Testis (tissue), 3 donors: ENCODE results near the gene CACNA2D3. TPM values are rescaled to one million over a fixed set of nuclear protein-coding genes. Genes with fewer than 3 reads are reported as not detected.

Experiments used
- DNase-seq: peaks from one replicate; pipeline ENCODE4 v3.0.0-alpha.2; 2019
- H3K27ac ChIP-seq, 2 donors: fragments of 200-600 bp; sonication (generic); one replicate each; pipeline ENCODE4 v1.5.1; 2019
- H3K27me3 ChIP-seq: fragments of 200-600 bp; sonication (generic); one replicate; pipeline ENCODE4 v1.5.1; 2019
- H3K36me3 ChIP-seq: fragments of 200-600 bp; sonication (generic); one replicate; pipeline ENCODE4 v1.5.1; 2017; ENCODE audit warnings: low read depth; ENCODE audit errors: missing control alignments
- H3K4me1 ChIP-seq: fragments of 200-600 bp; sonication (generic); one replicate; pipeline ENCODE4 v1.5.1; 2019
- H3K4me3 ChIP-seq, 2 donors: fragments of 200-600 bp; sonication (generic); one replicate each; pipeline ENCODE4 v1.5.1; 2017 to 2019
- H3K9me3 ChIP-seq: fragments of 200-600 bp; sonication (generic); one replicate; pipeline ENCODE4 v1.5.1; 2017
- POLR2A ChIP-seq: fragments of 450-650 bp; IDR thresholded peaks from one replicate; pipeline ENCODE4 v1.6.1; 2017; ENCODE audit warnings: antibody characterized with exemption, mild to moderate bottlenecking, moderate library complexity
- WGBS, 2 donors: methylation state at CpG; one replicate each; pipeline ENCODE4 v1.1.5; 2018; 5-methylcytosine and 5-hydroxymethylcytosine counted together
- intact Hi-C: fragments of 100-400 bp; cut with DNase I; formaldehyde crosslinking; loops from one replicate; pipeline ENCODE4 v1.15.1; 2023; ENCODE audit warnings: low total_unique reads
- polyA plus RNA-seq: library from polyadenylated mRNA; stranded (reverse); fragments of 350-450 nt; fragmentation: Illumina TruSeq; extraction: RNeasy Lipid Tissue Mini Kit (QIAGEN cat#74804); gene quantifications from one replicate; pipeline ENCODE4 v1.2.3, GENCODE V29; 2014; ENCODE audit warnings: low read depth, low replicate concordance; ENCODE audit not compliant: insufficient read depth
- total RNA-seq, 2 donors: library from RNA; depleted of rRNA; stranded (reverse); fragments of >200 nt; gene quantifications; one replicate each; pipeline ENCODE4 v1.2.3, GENCODE V29; 2016
- TF ChIP-seq, protein P1 (sequence below), 3 experiments: fragments of 450-650 bp in 2 of 3; fragments of 200-600 bp in 1 of 3; sonication (generic) in 1 of 3; IDR thresholded peaks; one replicate each; pipeline ENCODE4 v1.5.1; 2016 to 2019; ENCODE audit warnings: antibody characterized with exemption in 3 of 3, mild to moderate bottlenecking in 2 of 3, moderate library complexity in 1 of 3

CACNA2D3 gene
- total and polyA plus RNA-seq, 3 donors from 2014 or later: 10.1 to 16.5 (median 11.2) TPM

DNA sequence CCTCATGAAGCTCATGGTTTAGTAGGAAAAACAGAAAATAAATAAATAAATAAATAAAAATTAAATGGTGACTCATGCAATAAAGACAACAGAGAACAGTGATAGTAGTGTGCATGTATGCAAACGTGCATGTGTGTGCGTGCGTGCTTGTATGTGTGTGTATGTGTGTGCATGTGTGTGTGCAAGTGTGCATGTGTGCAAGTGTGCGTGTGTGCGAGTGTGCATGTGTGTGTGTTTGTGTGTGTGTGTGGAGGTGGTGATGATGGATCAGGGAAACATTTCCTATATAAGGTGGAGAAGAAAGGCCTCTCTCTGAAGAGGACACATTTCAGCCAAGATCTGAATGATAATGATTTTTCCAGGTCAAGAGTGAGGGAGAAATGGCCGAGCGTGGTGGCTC is 47.2 kb downstream of the CACNA2D3 start:
- H3K27ac ChIP-seq: no peak overlapping the region
- no peak for DNase-seq
- no peaks in the 10 kb centered on the region for H3K9me3 ChIP-seq
- H3K27me3 ChIP-seq: no peaks in the 10 kb centered on the region
- intact Hi-C loops: no loop called here
- no peak overlapping the region for H3K4me3 ChIP-seq
- 87 to 88% methylated on average over 7 of the region's 7 CpGs for WGBS, 2 donors
- no peaks in the 10 kb centered on the region for H3K4me1 ChIP-seq
- no peaks in the 10 kb centered on the region for H3K36me3 ChIP-seq
- no peak for TF ChIP-seq POLR2A
- TF ChIP-seq, protein P1, sequence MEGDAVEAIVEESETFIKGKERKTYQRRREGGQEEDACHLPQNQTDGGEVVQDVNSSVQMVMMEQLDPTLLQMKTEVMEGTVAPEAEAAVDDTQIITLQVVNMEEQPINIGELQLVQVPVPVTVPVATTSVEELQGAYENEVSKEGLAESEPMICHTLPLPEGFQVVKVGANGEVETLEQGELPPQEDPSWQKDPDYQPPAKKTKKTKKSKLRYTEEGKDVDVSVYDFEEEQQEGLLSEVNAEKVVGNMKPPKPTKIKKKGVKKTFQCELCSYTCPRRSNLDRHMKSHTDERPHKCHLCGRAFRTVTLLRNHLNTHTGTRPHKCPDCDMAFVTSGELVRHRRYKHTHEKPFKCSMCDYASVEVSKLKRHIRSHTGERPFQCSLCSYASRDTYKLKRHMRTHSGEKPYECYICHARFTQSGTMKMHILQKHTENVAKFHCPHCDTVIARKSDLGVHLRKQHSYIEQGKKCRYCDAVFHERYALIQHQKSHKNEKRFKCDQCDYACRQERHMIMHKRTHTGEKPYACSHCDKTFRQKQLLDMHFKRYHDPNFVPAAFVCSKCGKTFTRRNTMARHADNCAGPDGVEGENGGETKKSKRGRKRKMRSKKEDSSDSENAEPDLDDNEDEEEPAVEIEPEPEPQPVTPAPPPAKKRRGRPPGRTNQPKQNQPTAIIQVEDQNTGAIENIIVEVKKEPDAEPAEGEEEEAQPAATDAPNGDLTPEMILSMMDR (IDR thresholded peaks at IDR 0.05): no peak

DNA sequence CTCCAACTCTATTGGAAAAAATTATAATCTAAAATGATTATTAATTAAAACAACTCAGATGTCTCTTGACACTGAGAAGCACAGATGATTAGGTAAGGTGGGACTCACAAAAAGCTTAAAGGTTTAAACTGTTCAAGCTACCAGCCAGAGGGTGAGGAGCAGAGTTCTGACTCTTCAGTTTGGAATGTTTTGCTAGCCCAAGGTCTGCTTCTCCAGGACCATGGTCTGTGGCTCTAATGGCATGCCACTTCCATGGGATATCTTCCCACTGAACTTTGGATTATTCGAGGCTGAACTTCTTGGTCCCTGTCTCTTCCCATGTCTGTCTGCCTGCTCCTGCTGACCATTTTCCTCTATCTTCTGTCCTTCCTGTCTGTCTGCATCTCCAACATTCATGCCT is 49.2 kb downstream of the CACNA2D3 start:
- no peak for DNase-seq
- H3K27me3 ChIP-seq: no peaks in the 10 kb centered on the region
- intact Hi-C loops: no loop called here
- H3K36me3 ChIP-seq: no peaks in the 10 kb centered on the region
- no peak overlapping the region for H3K27ac ChIP-seq
- H3K4me1 ChIP-seq: no peaks in the 10 kb centered on the region
- H3K4me3 ChIP-seq: no peak overlapping the region
- TF ChIP-seq, protein P1 (IDR thresholded peaks at IDR 0.05): no peak
- no peak for TF ChIP-seq POLR2A
- H3K9me3 ChIP-seq: no peaks in the 10 kb centered on the region
- 80 to 95% methylated on average over 1 of the region's 1 CpG for WGBS, 2 donors

- H3K4me1 ChIP-seq: no peaks in the 10 kb centered on the region
- H3K4me3 ChIP-seq: no peak overlapping the region
- H3K36me3 ChIP-seq: no peaks in the 10 kb centered on the region
- intact Hi-C loops: no loop called here
- DNase-seq: no peak
- no peaks in the 10 kb centered on the region for H3K27me3 ChIP-seq
- 92% methylated on average over 10 of the region's 10 CpGs for WGBS, 2 donors
- no peaks in the 10 kb centered on the region for H3K9me3 ChIP-seq
- TF ChIP-seq POLR2A: no peak
- TF ChIP-seq, protein P1 (IDR thresholded peaks at IDR 0.05): no peak
- no peak overlapping the region for H3K27ac ChIP-seq
Measured at GRCh38 chr3:54171951-54172350, 49.6 kb downstream of the CACNA2D3 start.

- no peaks in the 10 kb centered on the region for H3K9me3 ChIP-seq
- H3K4me1 ChIP-seq: no peaks in the 10 kb centered on the region
- 88 to 89% methylated on average over 3 of the region's 3 CpGs for WGBS, 2 donors
- H3K36me3 ChIP-seq: no peaks in the 10 kb centered on the region
- intact Hi-C loops: no loop called here
- H3K27me3 ChIP-seq: no peaks in the 10 kb centered on the region
- no peak for DNase-seq
- no peak overlapping the region for H3K27ac ChIP-seq
- H3K4me3 ChIP-seq: no peak overlapping the region
- TF ChIP-seq, protein P1 (IDR thresholded peaks at IDR 0.05): no peak
- TF ChIP-seq POLR2A: no peak
Measured at GRCh38 chr3:54173371-54173770, 51.0 kb downstream of the CACNA2D3 start.

DNA sequence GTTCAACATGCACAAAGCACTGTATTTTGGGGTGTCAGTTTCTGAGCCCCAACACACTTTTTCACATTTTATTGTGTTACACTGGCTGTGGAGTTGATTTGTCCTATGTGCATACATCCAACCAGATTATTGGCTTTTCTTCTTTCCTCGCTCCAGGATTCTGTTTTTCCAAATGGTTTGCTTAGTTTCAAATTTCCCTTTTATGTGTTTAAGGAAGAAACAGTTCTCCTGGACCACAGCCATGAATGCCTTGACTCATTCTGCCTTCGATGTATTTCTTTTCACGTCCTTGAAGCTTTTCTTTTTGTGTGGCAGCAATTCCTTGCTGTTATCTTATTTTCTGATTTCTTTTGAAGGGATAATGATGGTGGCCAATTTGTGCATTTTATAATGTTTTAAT is 53.8 kb downstream of the CACNA2D3 start:
- Histone ChIP-seq H3K36me3 (no peaks in the 10 kb centered on the region), H3K27me3 (no peaks in the 10 kb centered on the region), H3K27ac (no peak overlapping the region), H3K4me3 (no peak overlapping the region), H3K9me3 (no peaks in the 10 kb centered on the region), H3K4me1 (no peaks in the 10 kb centered on the region)
- 30 to 50% methylated on average over 3 of the region's 3 CpGs for WGBS, 2 donors
- peak; percentile 63 for DNase-seq
- intact Hi-C loops: no loop called here
- TF ChIP-seq, protein P1 (IDR thresholded peaks at IDR 0.05): no peak
- TF ChIP-seq POLR2A: no peak
